ENCODE measurements around the gene NPPB.

- TF ChIP-seq CTCF (IDR thresholded peaks at IDR 0.05), result no peak
- no peak for TF ChIP-seq POLR2A (IDR thresholded peaks at IDR 0.05)
These were observed 44.5 kb upstream of the NPPB start for GRCh38 chr1:11903210-11903609.

All from breast epithelium (tissue), 3 donors.